HL-60 (cell line): ENCODE results near the gene SPATA16.

Experiments
- DNase-seq, 2 experiments: peaks; one replicate each; pipeline ENCODE4 v3.0.0-alpha.2; 2010 to 2020; ENCODE audit warnings: low read depth in 1 of 2, low spot score in 1 of 2
- H3K27ac ChIP-seq: fragments of 250-450 bp; sonication (Bioruptor Pico); replicated peaks from 2 replicates; pipeline ENCODE4 v1.5.1; 2020; ENCODE audit warnings: mild to moderate bottlenecking, moderate library complexity
- H3K27me3 ChIP-seq: fragments of 250-450 bp; sonication (Bioruptor Pico); 2 replicates; pipeline ENCODE4 v1.5.1; 2021; ENCODE audit warnings: mild to moderate bottlenecking, moderate library complexity; ENCODE audit not compliant: insufficient read depth, poor library complexity, severe bottlenecking
- H3K4me3 ChIP-seq: replicated peaks from 2 replicates; pipeline ENCODE4 v1.5.1; 2011; ENCODE audit warnings: mild to moderate bottlenecking, control low read depth, low read length; ENCODE audit not compliant: insufficient read depth
- CTCF ChIP-seq: IDR thresholded peaks from one replicate; pipeline ENCODE4 v1.5.1; 2011; ENCODE audit warnings: low read length, control low read depth, inconsistent platforms; ENCODE audit not compliant: insufficient read depth
- GABPA ChIP-seq: IDR thresholded peaks from 2 replicates; pipeline ENCODE4 v1.6.1; 2012; ENCODE audit warnings: low read depth
- POLR2AphosphoS5 ChIP-seq: IDR thresholded peaks from 2 replicates; pipeline ENCODE4 v1.6.1; 2012; ENCODE audit warnings: low read depth
- REST ChIP-seq: IDR thresholded peaks from 2 replicates; pipeline ENCODE4 v1.6.1; 2012; ENCODE audit warnings: low read depth; ENCODE audit not compliant: insufficient replicate concordance
- SPI1 ChIP-seq: IDR thresholded peaks from 2 replicates; pipeline ENCODE4 v1.6.1; 2012; ENCODE audit warnings: low read depth, mild to moderate bottlenecking, borderline replicate concordance

The SPATA16 gene

GRCh38 chr3:172953571-172953970 lies 187.5 kb downstream of the SPATA16 start:
- no peak overlapping the region for H3K27ac ChIP-seq
- H3K4me3 ChIP-seq = no peak overlapping the region
- no peak for TF ChIP-seq SPI1
- no peak for TF ChIP-seq GABPA
- no peak for TF ChIP-seq POLR2AphosphoS5
- H3K27me3 ChIP-seq = no peaks in the 10 kb centered on the region
- no peak for DNase-seq

GRCh38 chr3:172951511-172951910 lies 189.5 kb downstream of the SPATA16 start:
- TF ChIP-seq REST (no peak), POLR2AphosphoS5 (no peak), CTCF (no peak), GABPA (no peak), SPI1 (no peak)
- Histone ChIP-seq H3K27me3 (no peaks in the 10 kb centered on the region), H3K4me3 (no peak overlapping the region), H3K27ac (no peak overlapping the region)
- DNase-seq = no peak

- Histone ChIP-seq H3K4me3 (no peak overlapping the region), H3K27ac (no peak overlapping the region), H3K27me3 (no peaks in the 10 kb centered on the region)
- DNase-seq = no peak
- no peak for TF ChIP-seq CTCF
Observed at GRCh38 chr3:172946061-172946460, 195.0 kb downstream of the SPATA16 start.

GRCh38 chr3:172939651-172940293 lies 201.3 kb downstream of the SPATA16 start:
- no peak for DNase-seq
- TF ChIP-seq CTCF (no peak), SPI1 (no peak), POLR2AphosphoS5 (no peak), REST (no peak), GABPA (no peak)
- no peaks in the 10 kb centered on the region for H3K27me3 ChIP-seq
- no peak overlapping the region for H3K4me3 ChIP-seq
- no peak overlapping the region for H3K27ac ChIP-seq
